SU-DHL-6 (cell line): ENCODE measurements around the gene PLA2G6.

Experiments
- H2AFZ ChIP-seq: fragments of 200-600 bp; sonication (generic); 2 replicates; pipeline ENCODE4 v1.6.1; 2014; ENCODE audit warnings: low read depth, mild to moderate bottlenecking, moderate library complexity, mixed read lengths, antibody characterized with exemption, low read length; ENCODE audit not compliant: severe bottlenecking
- H3F3A ChIP-seq: fragments of 200-600 bp; shearing (Covaris generic); 2 replicates; pipeline ENCODE4 v1.6.0; 2016; ENCODE audit warnings: antibody characterized with exemption, mild to moderate bottlenecking; ENCODE audit not compliant: insufficient read depth
- H3K27ac ChIP-seq: fragments of 200-600 bp; sonication (generic); 2 replicates; pipeline ENCODE4 v1.5.1; 2016; ENCODE audit warnings: low read depth, mild to moderate bottlenecking, low read length, moderate library complexity, mixed read lengths
- H3K27me3 ChIP-seq: fragments of 200-600 bp; sonication (generic), shearing (Covaris generic); 2 replicates; pipeline ENCODE4 v1.6.0; 2014; ENCODE audit warnings: mild to moderate bottlenecking, low read length
- H3K36me3 ChIP-seq: fragments of 200-600 bp; sonication (generic); 2 replicates; pipeline ENCODE4 v1.6.1; 2014; ENCODE audit warnings: mild to moderate bottlenecking, low read length, mixed read lengths
- H3K4me2 ChIP-seq: fragments of 300-600, 200-600 bp; shearing (Covaris generic), sonication (generic); 2 replicates; pipeline ENCODE4 v1.6.0; 2014; ENCODE audit warnings: low read length, low read depth, mild to moderate bottlenecking; ENCODE audit not compliant: poor library complexity, severe bottlenecking
- H3K4me3 ChIP-seq: fragments of 200-600 bp; sonication (generic); 2 replicates; pipeline ENCODE4 v1.5.1; 2014; ENCODE audit warnings: antibody characterized with exemption, low read length, mild to moderate bottlenecking, mixed read lengths; ENCODE audit not compliant: insufficient read depth, poor library complexity, severe bottlenecking
- H3K79me2 ChIP-seq: fragments of 200-600 bp; sonication (generic); 2 replicates; pipeline ENCODE4 v1.6.1; 2014; ENCODE audit warnings: mild to moderate bottlenecking, low read length, moderate library complexity; ENCODE audit not compliant: insufficient read depth
- H3K9ac ChIP-seq: fragments of 200-600 bp; sonication (generic); 2 replicates; pipeline ENCODE4 v1.7.0; 2014; ENCODE audit warnings: mild to moderate bottlenecking, low read length
- H3K9me2 ChIP-seq: fragments of 200-600 bp; sonication (generic); replicated peaks from 2 replicates; pipeline ENCODE4 v1.6.1; 2014; ENCODE audit warnings: low read length; ENCODE audit not compliant: insufficient read depth
- H3K9me3 ChIP-seq: fragments of 200-600 bp; sonication (generic); 2 replicates; pipeline ENCODE4 v1.6.1; 2014; ENCODE audit warnings: low read length, mixed read lengths; ENCODE audit not compliant: insufficient read depth
- H4K20me1 ChIP-seq: fragments of 200-600 bp; sonication (generic); 2 replicates; pipeline ENCODE4 v1.6.1; 2014; ENCODE audit warnings: low read depth, mild to moderate bottlenecking, antibody characterized with exemption, low read length, moderate library complexity, mixed read lengths
- EZH2phosphoT487 ChIP-seq: fragments of 200-600 bp; sonication (generic), shearing (Covaris generic); conservative IDR thresholded peaks from 2 replicates; pipeline ENCODE4 v1.6.1; 2018; ENCODE audit warnings: mild to moderate bottlenecking, antibody characterized with exemption, low read length, moderate library complexity, mixed read lengths
- TF ChIP-seq, protein P1 (sequence below): fragments of 200-600 bp; sonication (generic); IDR thresholded peaks from one replicate; pipeline ENCODE4 v1.5.1; 2017; ENCODE audit warnings: antibody characterized with exemption, mild to moderate bottlenecking, low read length, moderate library complexity; ENCODE audit not compliant: insufficient read depth, poor library complexity, severe bottlenecking

The PLA2G6 gene

DNA sequence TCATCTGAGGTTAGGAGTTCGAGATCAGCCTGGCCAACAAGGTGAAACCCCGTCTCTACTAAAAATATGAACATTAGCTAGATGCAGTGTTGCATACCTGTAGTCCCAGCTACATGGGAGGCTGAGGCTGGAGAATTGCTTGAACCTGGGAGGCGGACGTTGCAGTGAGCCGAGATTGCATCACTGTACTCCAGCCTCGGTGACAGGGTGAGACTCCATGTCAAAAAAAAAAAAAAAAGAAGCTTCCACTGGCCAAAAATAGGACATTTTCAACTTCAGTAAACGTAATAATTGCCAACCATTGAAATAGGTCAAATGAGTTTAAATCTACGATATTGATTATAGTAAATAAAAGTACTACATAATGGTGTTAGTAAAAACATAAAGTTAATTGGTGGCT, 78.0 kb downstream of the PLA2G6 start:
- Histone ChIP-seq H3K9me3 (no peaks in the 10 kb centered on the region), H3K4me2 (no peak overlapping the region), H3K79me2 (no peaks in the 10 kb centered on the region), H3K27me3 (no peaks in the 10 kb centered on the region), H2AFZ (no peak overlapping the region), H3K4me3 (no peak overlapping the region), H4K20me1 (no peaks in the 10 kb centered on the region), H3K9me2 (no peaks in the 10 kb centered on the region), H3K27ac (no peak overlapping the region), H3K9ac (no peak overlapping the region), H3F3A (peaks cover 2% of the 10 kb centered on the region; the same call in 1 of the 2 replicates), H3K36me3 (no peaks in the 10 kb centered on the region)
- TF ChIP-seq EZH2phosphoT487: no peak
- TF ChIP-seq, protein P1, sequence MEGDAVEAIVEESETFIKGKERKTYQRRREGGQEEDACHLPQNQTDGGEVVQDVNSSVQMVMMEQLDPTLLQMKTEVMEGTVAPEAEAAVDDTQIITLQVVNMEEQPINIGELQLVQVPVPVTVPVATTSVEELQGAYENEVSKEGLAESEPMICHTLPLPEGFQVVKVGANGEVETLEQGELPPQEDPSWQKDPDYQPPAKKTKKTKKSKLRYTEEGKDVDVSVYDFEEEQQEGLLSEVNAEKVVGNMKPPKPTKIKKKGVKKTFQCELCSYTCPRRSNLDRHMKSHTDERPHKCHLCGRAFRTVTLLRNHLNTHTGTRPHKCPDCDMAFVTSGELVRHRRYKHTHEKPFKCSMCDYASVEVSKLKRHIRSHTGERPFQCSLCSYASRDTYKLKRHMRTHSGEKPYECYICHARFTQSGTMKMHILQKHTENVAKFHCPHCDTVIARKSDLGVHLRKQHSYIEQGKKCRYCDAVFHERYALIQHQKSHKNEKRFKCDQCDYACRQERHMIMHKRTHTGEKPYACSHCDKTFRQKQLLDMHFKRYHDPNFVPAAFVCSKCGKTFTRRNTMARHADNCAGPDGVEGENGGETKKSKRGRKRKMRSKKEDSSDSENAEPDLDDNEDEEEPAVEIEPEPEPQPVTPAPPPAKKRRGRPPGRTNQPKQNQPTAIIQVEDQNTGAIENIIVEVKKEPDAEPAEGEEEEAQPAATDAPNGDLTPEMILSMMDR: no peak

DNA sequence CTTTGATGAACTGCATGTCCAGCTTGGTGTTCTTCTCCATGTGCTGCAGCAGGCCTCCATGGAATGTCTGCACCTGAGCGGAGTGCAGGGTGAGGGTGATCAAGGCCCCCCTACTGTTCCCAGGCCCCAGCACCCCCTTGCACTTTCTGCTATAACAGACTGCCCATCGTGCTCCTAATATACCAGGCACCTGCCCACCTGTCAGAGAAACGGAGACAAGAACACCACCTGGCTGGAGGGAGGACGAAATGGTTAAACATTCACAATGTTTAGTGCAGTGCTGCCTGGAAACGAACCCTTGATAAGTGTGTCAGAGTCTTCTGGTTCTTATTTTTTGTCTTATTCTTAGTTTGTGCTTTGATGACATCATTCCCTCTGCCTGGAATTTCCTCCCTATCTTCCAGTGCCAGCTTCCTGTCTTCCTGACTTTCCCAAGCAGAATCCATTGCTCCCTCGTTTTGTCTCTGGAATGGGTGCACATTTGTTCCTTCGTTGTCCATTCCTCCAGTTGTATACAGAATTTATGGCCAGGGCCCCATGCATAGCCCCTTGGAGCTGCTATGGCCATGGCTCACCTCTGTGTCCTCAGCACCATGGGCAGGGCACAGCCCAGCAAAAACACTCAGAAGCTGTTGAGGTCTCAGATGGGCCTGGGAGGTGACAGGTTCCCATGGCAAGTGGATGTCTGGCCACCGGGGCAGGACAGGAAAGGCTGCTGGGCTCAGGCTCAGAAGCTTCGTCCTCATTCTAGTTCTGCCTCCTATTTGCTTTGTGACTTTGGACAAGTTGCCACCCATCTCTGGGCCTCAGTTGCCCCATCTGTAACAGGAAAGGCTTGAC, 83.0 kb downstream of the PLA2G6 start:
- Histone ChIP-seq H3F3A (no peaks in the 10 kb centered on the region), H3K27ac (no peak overlapping the region), H3K4me2 (no peak overlapping the region), H2AFZ (no peak overlapping the region), H3K79me2 (no peaks in the 10 kb centered on the region), H3K9me2 (no peaks in the 10 kb centered on the region), H3K9me3 (no peaks in the 10 kb centered on the region), H3K27me3 (no peaks in the 10 kb centered on the region), H3K4me3 (no peak overlapping the region), H4K20me1 (no peaks in the 10 kb centered on the region), H3K36me3 (no peaks in the 10 kb centered on the region), H3K9ac (no peak overlapping the region)
- TF ChIP-seq, protein P1: no peak
- TF ChIP-seq EZH2phosphoT487: no peak

DNA sequence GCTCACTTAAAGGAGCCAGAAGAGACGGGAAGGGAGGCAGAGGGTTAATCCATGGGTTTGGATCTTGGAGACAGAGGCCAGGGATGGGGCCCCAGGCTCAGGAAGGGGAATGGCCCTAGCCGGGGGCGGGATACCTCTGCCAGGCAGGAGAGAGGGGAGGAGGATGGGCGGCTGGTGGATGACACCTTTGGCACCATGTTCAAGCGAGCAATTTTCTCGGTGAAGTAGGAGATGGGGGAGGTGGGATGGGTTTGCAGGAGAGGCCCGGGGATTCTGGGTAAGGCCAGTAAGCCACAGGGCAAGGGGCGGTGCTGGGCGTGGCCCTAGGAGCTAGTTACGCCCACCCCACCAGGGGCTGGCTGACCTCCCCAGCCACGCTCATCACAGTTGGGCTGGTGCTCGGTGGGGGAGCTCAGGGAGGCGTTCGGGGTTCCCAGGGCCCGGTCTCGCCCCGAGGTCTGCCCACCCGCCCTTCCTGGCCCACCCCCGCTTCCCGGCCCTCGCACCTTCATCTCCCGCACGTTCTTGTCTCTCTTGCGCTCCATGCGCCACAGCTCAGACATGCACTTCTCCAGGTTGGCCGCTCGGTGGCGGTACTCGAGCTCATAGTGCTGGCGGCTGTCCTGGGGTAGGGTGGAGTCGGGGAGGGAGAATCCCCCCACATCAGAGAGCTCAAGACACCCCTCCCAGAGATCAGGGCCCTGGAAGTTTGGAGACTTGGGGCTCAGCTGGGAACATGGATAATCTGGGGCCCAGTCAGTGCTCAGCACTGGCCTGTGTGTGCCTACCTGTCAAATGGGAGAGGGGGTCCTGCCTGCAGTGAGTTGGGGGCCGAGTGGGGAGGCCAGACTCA, 83.8 kb downstream of the PLA2G6 start:
- Histone ChIP-seq H3K27ac (no peak overlapping the region), H3K4me3 (no peak overlapping the region), H3K9me2 (no peaks in the 10 kb centered on the region), H3K27me3 (no peaks in the 10 kb centered on the region), H3K9me3 (no peaks in the 10 kb centered on the region), H4K20me1 (no peaks in the 10 kb centered on the region), H3K36me3 (no peaks in the 10 kb centered on the region), H3K9ac (no peak overlapping the region), H3K4me2 (no peak overlapping the region), H3K79me2 (no peaks in the 10 kb centered on the region), H3F3A (no peaks in the 10 kb centered on the region), H2AFZ (no peak overlapping the region)
- TF ChIP-seq, protein P1: no peak
- TF ChIP-seq EZH2phosphoT487: no peak
